ENCODE data around the gene OR8A1.

Gene OR8A1

GRCh38 chr11:124569697-124570096 lies at the start of gene OR8A1:
Gene OR8A1, plus strand, starts transcription at chr11:124569997. Its CDS starts 123 bp downstream, at chr11:124570120.
- no peak for DNase-seq

GRCh38 chr11:124520550-124520854 lies 49.3 kb upstream of the OR8A1 start:
- no peak for DNase-seq

- DNase-seq, result no peak
Observed at GRCh38 chr11:124533626-124534025, 36.2 kb upstream of the OR8A1 start.

GRCh38 chr11:124534051-124534450 lies 35.7 kb upstream of the OR8A1 start:
- DNase-seq, result no peak

- no peak for DNase-seq
Observed at GRCh38 chr11:124535552-124536232, 34.1 kb upstream of the OR8A1 start.

- peak in 1 of 2 donors; percentile 17 for DNase-seq
Observed at GRCh38 chr11:124536520-124536919, 33.3 kb upstream of the OR8A1 start.

GRCh38 chr11:124538019-124538418 lies 31.8 kb upstream of the OR8A1 start:
- DNase-seq, result no peak

- no peak for DNase-seq
Observed at GRCh38 chr11:124541204-124541603, 28.6 kb upstream of the OR8A1 start.

GRCh38 chr11:124543145-124543544 lies 26.7 kb upstream of the OR8A1 start:
- DNase-seq, result no peak

GRCh38 chr11:124543554-124543953 lies 26.2 kb upstream of the OR8A1 start, which contains the start of gene OR8B12:
Gene OR8B12, minus strand, starts transcription at chr11:124543654. Its CDS starts 0 bp downstream, at chr11:124543654.
- no peak for DNase-seq

GRCh38 chr11:124551189-124551588 lies 18.6 kb upstream of the OR8A1 start:
- no peak for DNase-seq

- DNase-seq, result no peak
Observed at GRCh38 chr11:124551987-124552386, 17.8 kb upstream of the OR8A1 start.

GRCh38 chr11:124556828-124557227 lies 13.0 kb upstream of the OR8A1 start:
- no peak for DNase-seq

GRCh38 chr11:124570160-124570559 lies 363 bp downstream of the OR8A1 start:
- DNase-seq, result no peak

GRCh38 chr11:124577716-124578427 lies 8.1 kb downstream of the OR8A1 start:
- DNase-seq, result no peak

GRCh38 chr11:124578761-124579160 lies 9.0 kb downstream of the OR8A1 start:
- no peak for DNase-seq

GRCh38 chr11:124581817-124582216 lies 12.0 kb downstream of the OR8A1 start:
- no peak for DNase-seq

GRCh38 chr11:124582565-124582964 lies 12.8 kb downstream of the OR8A1 start:
- DNase-seq, result no peak

- DNase-seq, result no peak
Observed at GRCh38 chr11:124583781-124584180, 14.0 kb downstream of the OR8A1 start.

GRCh38 chr11:124584681-124585372 lies 15.0 kb downstream of the OR8A1 start:
- no peak for DNase-seq

GRCh38 chr11:124586238-124586860 lies 16.6 kb downstream of the OR8A1 start:
- DNase-seq, result peak; percentile 31 to 33

GRCh38 chr11:124591430-124591829 lies 21.6 kb downstream of the OR8A1 start:
- DNase-seq, result no peak

- DNase-seq, result no peak
Observed at GRCh38 chr11:124592627-124593026, 22.8 kb downstream of the OR8A1 start.

Measured in CD4-positive, alpha-beta T cell treated with Interleukin-1 beta for 1 hour (primary cell).